HEK293 (cell line): ENCODE data around the gene C2CD2.

Experiments
- CTCF ChIP-seq: fragments of 450-650 bp; formaldehyde crosslinking; IDR thresholded peaks from 2 replicates; pipeline ENCODE4 v1.5.1; 2016; ENCODE audit warnings: missing biosample characterization, missing genetic modification characterization
- GFI1B ChIP-seq: fragments of 450-650 bp; formaldehyde crosslinking; IDR thresholded peaks from 2 replicates; pipeline ENCODE4 v1.5.1; 2016; ENCODE audit warnings: missing biosample characterization, missing genetic modification characterization
- MYNN ChIP-seq: fragments of 450-650 bp; formaldehyde crosslinking; IDR thresholded peaks from 2 replicates; pipeline ENCODE4 v1.5.1; 2016; ENCODE audit warnings: missing biosample characterization, missing genetic modification characterization, borderline replicate concordance
- SCRT1 ChIP-seq: fragments of 450-650 bp; formaldehyde crosslinking; IDR thresholded peaks from 2 replicates; pipeline ENCODE4 v1.5.1; 2016; ENCODE audit warnings: missing biosample characterization, missing genetic modification characterization, borderline replicate concordance
- TSHZ1 ChIP-seq: fragments of 450-650 bp; formaldehyde crosslinking; IDR thresholded peaks from 2 replicates; pipeline ENCODE4 v1.5.1; 2016; ENCODE audit warnings: missing biosample characterization, missing genetic modification characterization, borderline replicate concordance
- YY1 ChIP-seq: fragments of 450-650 bp; formaldehyde crosslinking; IDR thresholded peaks from 2 replicates; pipeline ENCODE4 v1.5.1; 2018; ENCODE audit warnings: missing biosample characterization, missing genetic modification characterization
- ZBTB7A ChIP-seq: fragments of 450-650 bp; formaldehyde crosslinking; IDR thresholded peaks from 2 replicates; pipeline ENCODE4 v1.5.1; 2016; ENCODE audit warnings: low read depth, missing biosample characterization, missing genetic modification characterization
- ZNF274 ChIP-seq, 2 experiments: fragments of 200-500 bp in 1 of 2; fragments of 450-650 bp in 1 of 2; sonication (Bioruptor generic) in 1 of 2; formaldehyde crosslinking in 1 of 2; IDR thresholded peaks; 2 replicates each; pipeline versions ENCODE4 v1.5.1 to v1.6.1; 2014 to 2016; ENCODE audit warnings: borderline replicate concordance in 1 of 2, inconsistent platforms in 1 of 2, low read length in 1 of 2, missing biosample characterization in 1 of 2, missing genetic modification characterization in 1 of 2
- ZNF311 ChIP-seq: fragments of 450-650 bp; formaldehyde crosslinking; IDR thresholded peaks from 2 replicates; pipeline ENCODE4 v1.5.1; 2017; ENCODE audit warnings: missing biosample characterization, missing genetic modification characterization, borderline replicate concordance
- ZNF639 ChIP-seq: fragments of 450-650 bp; formaldehyde crosslinking; IDR thresholded peaks from 2 replicates; pipeline ENCODE4 v1.5.1; 2016; ENCODE audit warnings: missing biosample characterization, missing genetic modification characterization
- ZNF704 ChIP-seq: fragments of 450-650 bp; formaldehyde crosslinking; IDR thresholded peaks from 2 replicates; pipeline ENCODE4 v1.5.1; 2016; ENCODE audit warnings: missing biosample characterization, missing genetic modification characterization

DNA sequence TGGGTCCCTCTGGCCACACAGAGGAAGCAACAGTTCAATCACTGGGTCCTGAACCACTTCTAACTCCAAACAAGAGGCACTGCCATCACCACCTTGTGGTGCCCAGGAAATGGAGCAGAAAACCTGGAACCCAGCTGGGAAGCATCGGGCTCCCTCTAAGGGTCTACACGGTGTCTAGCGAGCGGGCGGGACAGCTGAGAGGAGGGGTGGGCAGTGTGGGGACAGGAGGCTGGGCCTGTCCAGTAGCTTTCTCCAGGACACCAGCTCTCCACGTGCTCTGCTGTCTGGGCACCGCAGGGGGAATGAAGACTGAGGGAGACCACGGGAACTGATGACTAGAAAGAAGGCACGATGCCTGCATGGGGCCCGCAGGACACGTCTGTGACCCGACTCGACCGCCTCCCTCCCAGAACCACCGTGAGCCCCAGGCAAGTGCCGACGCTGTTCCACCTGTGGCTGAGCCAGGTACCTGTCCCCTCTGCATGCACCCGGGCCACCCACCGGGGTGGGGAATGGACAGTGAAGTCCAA lies 69.3 kb downstream of the C2CD2 start:
- TF ChIP-seq CTCF (no peak), MYNN (no peak), ZBTB7A (no peak), YY1 (tag by site-specific recombination) (no peak), ZNF311 (no peak), TSHZ1 (tag by site-specific recombination) (no peak), SCRT1 (tag by site-specific recombination) (no peak), ZNF704 (no peak), ZNF274 (IDR thresholded peaks at IDR 0.05; ENCODE audit: low read length) (no peak), ZNF274 (tag by site-specific recombination; IDR thresholded peaks at IDR 0.05; ENCODE audit: borderline replicate concordance) (no peak), GFI1B (tag by site-specific recombination) (no peak), ZNF639 (tag by site-specific recombination) (no peak)
